ENCODE data around the gene TADA2B.

Gene TADA2B, protein sequence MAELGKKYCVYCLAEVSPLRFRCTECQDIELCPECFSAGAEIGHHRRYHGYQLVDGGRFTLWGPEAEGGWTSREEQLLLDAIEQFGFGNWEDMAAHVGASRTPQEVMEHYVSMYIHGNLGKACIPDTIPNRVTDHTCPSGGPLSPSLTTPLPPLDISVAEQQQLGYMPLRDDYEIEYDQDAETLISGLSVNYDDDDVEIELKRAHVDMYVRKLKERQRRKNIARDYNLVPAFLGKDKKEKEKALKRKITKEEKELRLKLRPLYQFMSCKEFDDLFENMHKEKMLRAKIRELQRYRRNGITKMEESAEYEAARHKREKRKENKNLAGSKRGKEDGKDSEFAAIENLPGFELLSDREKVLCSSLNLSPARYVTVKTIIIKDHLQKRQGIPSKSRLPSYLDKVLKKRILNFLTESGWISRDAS

DNA sequence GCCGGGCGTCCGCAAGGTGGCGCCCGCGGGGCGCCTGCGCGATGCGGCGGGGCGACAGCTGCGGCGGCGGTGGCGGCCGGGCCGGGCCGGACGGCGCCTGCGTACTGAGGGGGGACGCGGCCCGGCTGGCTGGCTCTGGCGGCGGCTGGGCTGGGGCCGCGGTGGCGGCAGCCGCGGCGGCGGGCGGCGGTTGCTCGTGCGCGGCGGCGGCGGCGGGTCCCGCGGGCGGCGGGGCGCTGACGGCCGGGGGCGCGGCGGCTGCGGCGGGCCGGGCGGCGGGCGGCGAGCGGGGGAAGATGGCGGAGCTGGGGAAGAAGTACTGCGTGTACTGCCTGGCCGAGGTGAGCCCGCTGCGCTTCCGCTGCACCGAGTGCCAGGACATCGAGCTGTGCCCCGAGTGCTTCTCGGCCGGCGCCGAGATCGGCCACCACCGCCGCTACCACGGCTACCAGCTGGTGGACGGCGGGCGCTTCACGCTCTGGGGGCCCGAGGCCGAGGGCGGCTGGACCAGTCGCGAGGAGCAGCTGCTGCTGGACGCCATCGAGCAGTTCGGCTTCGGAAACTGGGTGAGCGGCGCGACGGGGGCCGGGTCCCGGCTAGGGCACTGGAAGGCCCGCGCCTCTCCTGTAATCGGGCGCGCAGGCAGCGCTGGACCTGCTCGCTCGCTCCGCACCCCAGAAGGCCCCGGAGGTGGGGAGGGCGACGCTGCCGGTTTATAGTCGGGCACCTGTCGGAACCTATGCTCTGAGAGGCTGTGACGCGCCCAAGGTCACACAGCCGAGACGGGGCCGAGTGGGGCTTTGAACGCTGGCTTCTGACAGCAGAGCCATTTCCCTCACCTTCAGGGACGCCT, at the start of gene TADA2B:
Gene TADA2B, plus strand, starts transcription at position 89 of the 853 bp plus-strand sequence. Its CDS starts 208 bp downstream, at position 297.
- no peak for DNase-seq

DNA sequence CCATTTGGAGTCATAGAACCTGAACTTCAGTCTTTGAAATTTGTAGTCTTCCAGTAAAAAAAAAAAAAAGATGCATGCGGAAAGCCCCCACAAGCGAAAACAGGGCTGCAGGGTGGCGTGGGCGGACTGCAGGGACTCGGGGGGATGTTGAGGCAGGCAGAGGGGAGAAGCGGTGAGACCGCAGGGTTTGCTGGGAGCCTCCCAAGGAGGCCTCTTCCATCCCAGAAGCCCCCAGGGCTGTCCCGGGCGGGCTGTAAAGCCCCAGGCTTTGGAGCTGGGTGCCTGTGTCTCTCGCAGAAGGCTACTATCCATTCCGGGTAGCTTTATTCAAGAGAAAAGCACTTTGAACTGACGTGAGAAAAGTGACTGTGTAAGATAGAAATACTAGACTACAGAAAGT, 46.7 kb upstream of the TADA2B start:
- no peak for DNase-seq

DNA sequence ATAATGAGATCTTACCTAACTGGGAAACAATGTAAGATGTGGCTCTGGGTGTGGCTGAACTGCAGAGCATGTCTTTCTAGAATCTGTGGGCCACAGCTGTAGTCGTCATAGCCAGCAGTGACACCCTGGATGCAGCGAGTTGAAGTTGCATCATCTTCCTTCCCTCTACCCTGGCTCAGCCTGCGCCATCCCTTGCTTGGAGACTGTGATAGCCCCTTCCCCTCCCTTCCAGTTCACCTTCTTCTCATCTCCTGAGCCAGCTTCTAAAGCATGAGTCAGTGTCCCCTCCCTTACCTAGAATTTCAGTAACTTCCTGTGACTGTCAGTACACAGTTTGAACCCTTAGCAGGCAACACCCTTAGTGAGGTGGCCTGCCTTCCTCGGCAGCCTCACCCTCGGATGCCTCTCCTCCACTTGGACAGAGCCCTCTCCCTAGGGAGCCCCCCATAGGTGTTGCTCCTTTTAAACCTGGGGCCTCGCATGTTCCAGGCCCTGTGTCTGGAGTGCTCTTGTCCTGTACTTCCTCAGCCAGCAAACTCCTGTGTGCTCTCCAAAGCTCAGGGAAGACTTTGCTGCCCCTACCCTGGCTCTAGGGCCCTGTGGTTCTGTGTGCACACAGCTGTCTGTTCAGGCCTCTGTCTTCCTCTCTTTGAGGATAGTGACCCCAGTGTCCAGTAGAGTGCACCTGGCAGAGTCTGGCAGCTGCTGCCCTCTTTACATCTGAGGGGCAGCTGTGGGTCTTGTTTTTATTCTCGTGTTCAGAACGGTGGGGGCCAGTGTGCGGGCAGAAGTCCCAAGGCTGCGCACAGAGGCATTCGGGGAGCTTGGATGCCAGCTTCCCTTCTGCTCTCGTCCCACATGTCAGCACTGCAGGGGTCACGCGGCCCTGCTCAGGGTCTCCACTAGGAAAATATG, 43.7 kb upstream of the TADA2B start:
- DNase-seq, result no peak

DNA sequence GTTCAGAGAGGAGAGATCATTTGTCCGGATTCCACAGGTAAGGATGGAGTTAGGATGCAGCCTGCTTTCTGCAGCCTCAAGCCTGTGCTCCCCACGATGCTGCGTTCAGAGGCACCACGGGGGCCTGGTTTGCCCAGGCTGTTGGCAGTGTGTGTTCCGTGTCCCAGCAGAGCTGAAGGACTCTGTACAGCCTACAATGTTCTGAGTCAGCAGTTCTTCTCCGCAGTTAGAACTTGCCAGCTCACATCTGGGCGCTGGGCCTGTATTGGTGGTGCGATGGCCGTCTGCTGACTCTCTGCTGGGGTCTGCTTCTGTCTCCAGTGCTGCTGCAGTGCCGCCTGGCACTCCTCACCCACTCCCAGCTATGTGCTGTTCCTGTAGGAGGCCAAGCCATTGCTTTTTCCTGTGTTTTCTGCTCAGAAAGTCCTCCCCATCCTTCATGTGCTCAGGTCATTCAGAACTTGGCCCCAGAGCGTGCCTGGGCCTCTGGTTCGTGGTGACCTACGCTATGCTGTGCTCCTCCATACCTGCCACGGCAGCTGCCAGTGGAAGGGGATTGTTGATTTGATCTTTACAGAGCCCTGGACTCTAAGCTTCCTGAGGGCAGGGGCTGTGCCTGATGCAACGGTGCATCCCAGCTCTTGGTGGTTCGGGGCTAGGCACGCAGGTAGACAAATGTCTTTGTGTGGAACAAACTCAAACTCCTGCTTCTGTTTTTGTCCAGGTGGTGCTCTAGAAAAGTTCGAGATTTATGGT, 42.6 kb upstream of the TADA2B start:
- no peak for DNase-seq

DNA sequence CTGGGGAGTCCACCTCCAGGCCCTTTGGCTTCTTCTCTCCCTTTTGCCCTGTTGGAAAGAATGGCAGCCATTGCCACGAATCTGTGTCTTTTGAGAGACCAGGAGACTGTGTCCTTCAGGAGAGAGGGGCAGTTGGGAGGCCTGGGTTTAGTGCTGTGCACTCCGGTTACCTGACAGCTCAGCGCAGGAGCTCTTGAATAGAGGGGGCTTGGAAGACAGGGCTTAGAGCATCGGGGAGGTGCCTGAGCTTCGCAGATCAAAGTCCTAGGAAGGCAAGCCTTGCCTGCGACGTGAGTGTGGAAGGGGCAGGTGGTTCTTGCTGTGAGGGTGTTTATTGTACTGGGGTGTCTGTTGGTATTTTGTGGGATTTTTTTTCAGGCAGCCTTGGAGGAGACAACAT, 41.9 kb upstream of the TADA2B start:
- DNase-seq, result no peak

DNA sequence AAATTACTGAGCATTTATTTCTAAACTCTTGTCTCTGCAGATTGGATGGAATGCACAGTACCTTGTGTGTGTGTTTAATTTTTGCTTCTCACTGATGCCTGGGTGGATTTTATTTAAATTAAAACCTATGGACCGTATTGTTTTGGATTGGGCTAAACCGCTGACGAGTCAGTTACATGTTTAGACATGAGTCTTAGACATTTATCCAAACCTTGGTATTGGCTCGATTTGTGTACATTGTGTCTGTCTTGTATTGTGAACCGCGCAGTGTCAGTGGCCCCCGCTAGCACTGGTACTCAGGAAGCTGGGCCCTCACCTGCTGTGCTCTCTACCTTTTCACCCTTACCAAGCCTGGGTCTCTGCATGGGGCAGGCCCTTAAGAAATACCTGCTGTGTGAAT, 40.8 kb upstream of the TADA2B start:
- no peak for DNase-seq

DNA sequence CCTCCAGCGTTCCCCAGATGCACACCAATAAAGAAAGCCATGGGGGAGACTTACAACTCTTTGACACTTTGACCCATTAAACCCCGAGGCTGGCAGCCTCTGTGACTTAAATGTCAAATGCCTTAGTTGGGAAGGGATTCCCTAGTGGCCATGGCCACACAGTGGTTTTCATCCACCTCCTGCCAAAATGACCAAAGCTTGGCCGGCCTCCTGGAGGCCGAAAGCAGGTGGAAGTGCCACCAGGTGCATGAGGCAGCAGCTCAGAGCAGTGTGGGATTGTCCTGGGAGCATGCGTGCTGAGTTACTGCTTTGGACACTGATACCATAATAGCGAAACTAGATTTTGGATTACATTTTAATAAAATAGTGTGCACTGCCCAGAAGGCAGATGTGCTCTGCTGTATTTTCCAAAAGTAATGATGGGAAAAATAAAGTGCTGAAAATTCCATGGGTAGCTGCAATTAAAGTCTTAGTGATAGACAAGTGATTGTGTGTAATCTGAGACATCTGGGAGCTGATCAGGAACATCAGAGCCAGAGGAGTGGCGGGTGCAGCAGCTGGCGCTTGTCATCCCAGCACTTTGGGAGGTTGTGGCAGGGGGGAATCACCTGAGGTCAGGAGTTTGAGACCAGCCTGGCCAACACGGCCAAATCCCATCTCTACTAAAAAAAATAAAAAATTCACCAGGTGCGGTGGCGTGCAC, 39.8 kb upstream of the TADA2B start:
- DNase-seq, result no peak

DNA sequence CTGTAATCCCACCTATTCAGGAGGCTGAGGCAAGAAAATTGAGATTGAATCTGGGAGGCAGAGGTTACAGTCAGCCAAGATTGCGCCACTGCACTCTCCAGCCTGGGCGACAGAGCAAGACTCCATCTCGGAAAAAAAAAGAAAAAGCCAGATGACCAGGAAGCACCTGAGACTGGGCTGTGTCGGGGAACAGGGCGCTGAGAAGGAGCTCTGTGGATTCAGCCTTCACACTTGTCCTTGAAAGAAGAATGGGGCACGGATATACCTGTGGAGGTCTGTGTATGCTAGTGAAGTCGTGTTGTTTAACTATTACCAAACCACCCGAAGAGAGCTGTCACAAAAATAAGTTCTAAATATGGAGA, 39.3 kb upstream of the TADA2B start:
- no peak for DNase-seq

DNA sequence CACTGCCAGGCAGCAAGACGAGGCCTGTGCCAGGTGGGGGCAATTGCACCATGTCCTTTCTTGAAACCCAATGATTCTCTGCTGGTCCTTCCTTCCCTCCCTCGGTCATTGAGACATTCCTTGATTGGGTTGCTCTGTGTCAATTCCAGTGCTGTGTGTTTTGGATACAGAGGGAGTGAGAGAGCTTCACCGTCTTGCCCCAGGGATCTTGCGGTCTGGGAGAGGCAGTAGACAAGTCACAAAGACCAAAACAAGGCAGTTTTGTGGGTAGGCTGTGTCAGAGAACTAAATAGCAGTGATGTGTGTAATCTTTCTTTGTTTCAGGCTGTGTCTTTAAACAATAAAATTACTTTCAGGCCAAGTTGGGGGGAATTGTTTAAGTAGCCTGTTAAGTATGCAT, 38.8 kb upstream of the TADA2B start:
- DNase-seq, result no peak

DNA sequence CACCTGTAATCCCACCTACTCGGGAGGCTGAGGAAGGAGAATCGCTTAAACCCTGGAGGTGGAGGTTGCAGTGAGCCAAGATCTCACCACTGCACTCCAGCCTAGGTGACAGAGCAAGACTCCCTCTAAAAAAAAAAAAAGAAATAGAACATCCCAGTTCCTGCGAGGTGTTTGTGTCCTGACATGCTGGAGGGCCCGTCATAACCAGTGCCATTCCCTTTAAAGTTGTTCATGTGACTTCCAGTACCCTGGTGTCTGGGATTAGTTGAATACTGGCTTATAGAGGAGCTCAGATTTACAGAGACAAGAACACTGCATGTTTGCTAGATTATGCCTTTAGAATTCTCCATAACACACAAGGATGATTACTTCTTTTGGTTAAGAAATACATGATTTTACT, 37.6 kb upstream of the TADA2B start:
- DNase-seq, result no peak

DNA sequence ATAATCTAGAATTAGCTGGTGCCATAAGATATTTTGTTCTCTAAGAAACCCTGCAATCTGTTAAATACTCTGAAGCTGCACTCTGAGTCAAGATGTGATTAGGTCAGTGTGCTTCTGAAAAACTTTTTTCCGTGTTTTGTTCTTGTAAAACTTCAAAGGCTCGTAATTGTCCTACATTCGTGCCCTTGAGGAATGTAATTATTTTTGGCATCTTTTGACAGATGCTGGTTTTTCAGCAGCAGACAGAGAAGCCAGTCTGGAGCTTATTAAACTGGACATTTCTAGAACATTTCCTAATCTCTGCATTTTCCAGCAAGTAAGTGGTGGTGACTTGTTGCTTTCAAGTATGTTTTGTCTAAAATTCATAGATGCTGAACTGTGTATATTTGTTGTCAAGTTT, 36.8 kb upstream of the TADA2B start:
- DNase-seq, result no peak

DNA sequence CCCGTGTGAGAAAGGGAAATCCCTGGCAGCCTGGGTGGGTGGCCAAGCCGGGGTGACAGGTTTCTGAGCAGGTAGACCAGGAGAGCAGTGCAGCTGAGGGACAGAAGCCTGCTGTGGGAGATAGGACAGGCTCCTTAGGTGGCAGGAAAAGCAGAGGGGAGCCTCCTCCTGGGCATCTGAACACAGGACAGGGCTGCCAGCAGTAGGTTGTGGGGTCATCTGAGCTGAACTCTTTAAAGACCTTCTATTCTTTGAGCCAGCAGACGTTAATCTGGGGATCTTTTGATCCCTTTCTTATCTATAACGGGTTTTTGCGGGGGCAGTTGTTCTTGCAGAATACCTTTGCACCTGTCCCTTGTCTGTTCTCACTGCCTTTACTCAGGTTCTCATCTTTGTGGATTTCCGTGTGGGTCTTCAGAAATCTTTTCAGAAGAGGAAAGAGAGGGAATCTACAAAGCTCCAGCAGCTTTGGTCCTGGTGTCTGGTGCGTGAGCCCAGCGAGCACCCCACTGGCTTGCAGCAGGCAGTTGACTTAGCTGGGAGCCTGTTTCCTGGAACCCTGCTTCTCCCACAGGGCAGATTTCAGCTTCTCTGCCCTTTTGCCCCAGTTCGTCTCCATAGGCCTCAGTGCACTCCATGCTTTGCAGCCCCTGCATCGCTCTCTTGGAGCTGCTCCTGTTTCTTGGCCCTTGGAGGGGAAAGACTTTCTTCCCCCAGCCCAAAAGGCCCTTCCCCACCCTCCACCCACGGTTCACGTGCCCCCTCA, 35.8 kb upstream of the TADA2B start:
- DNase-seq, result no peak

DNA sequence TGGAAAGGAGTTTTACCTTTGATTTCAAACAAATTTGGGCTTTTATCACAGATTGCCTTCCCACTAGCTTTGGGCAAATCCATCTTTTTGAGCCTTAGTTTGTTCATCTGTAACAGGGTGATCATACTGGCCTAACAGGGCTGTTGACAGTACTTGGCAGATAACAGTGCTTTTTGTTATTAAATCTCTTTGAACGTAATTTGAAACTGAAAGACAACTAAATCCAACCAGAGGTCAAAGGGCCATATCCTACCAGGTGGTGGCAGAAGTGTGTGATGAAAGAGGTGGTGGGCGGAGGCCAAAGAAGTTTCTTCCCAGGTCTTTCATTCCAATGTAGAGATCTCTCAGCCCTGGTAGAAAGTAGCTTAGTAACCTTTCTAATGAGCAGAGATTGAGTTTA, 35.2 kb upstream of the TADA2B start:
- DNase-seq, result no peak

DNA sequence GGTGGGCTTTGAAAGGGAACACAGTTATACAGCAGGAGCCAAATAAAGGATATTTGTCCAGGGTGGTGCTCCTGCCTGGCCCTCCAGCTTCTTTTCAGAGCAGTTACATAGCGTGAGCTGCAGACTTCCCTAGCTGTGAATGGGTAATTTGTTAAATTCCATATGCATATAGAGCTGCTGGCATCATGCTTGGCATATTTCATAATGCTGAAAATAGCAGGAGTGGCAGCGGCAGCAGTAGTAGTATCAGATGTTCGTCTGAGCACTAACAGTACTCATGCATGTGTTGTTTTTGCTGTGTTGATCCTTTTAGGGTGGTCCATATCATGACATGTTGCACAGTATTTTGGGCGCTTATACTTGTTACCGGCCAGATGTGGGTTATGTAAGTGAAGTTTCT, 33.6 kb upstream of the TADA2B start:
- DNase-seq, result no peak

DNA sequence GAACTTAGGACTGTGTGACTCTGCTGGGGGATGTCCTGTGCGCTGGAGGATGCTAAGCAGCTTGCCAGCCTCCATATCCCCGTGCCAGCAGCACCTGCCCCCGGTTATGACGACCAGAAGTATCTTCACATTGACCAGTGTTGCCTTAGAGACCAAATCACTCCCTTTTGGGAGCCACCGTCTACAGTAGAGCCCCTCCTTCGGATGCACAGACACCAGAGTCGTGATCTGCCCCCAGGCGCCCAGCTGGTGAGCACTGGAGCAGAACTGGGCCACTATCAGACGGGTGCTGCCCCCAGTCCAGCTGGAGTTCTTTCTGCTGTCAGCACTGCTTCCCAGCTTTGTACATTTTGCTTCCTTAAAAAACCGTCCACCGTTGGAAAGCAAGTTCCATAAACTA, 30.0 kb upstream of the TADA2B start:
- no peak for DNase-seq

DNA sequence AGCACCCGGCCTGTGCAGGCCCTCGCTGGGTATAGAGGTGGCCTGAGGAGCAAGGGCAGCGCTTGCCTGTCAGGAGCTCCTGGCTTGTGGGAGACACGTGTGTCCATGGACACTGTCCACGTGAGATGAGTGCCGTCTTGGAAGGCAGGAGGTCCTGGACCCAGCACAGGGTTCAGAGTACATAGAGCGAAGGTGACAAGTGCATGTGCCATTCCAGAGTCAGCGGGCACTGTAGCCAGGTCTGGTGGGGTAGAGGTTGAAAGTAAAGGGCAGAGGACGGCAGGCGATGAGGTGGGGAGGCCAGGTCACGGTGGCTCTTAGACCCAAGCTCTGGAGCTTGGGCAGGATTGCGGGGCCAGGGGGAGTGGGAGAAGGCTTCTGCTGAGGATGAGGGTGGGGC, 28.4 kb upstream of the TADA2B start:
- no peak for DNase-seq

DNA sequence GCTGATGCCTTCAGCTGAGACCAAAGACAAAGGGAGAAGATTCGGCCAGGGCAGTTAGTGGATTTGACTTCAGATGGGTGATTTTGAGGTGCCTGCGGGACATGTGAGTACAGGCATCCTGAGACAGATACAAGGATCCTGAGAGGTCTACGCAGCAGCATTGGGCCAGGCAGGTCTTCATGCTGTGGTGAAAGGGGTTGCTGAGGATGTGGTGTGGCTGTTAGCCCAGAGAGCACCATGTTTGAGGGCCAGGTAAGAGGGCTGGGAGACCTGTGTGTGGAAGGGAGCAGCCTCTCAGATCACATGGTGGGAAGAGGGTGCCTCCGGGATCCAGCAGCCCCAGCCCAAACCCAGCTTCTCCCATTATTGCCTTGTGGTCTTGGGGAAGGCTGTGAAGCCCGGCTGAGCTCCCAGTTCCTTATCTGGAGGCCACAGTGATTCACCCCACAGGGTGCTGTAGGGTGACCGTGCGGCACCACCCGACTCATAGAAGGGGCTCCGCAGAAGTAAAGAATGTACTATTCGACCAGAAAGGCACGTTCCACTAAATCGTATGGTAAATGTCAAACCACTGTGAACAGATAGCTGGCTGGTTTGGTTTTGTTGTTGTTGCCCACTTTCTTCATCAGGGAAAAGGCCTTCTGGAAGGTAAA, 27.7 kb upstream of the TADA2B start:
- DNase-seq, result no peak

DNA sequence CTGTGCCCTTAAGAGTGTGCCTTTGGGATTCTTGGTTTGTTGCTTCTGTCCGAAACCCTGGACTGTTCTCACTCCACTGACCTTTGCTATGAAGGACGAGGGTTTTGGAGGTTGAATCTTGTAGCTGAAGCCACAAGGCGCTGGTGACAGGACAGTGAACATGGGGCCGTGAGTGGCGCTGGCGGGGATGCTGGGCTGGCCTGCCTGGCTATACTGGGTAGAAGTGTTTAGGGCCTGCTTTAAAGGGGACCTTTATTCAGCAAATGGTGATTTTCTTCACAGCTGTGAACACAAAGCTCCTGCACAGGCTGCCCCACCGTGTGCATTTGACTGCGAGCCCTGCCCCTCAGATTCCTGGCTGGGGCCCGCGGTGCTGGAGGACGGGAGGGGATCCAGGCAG, 27.1 kb upstream of the TADA2B start:
- DNase-seq, result no peak

DNA sequence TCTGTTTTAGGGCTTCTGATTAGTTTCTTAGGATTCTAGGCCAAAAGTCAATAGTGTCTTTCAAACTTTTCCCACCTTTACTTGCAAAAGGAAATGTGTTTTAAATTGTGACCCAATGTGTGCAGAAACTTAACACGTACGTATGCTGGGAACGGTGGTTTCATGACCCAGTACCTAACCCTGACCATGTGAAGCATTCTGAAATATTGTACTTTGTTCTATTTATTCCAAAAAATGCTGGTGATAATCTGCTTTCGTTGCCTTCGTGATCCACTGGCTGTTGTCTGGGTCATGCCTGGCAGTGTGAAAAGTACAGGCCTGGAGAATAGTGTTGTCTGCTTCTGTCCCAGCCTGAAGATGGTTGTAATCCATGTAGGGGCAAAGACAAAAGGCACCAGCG, 26.7 kb upstream of the TADA2B start:
- DNase-seq, result no peak

DNA sequence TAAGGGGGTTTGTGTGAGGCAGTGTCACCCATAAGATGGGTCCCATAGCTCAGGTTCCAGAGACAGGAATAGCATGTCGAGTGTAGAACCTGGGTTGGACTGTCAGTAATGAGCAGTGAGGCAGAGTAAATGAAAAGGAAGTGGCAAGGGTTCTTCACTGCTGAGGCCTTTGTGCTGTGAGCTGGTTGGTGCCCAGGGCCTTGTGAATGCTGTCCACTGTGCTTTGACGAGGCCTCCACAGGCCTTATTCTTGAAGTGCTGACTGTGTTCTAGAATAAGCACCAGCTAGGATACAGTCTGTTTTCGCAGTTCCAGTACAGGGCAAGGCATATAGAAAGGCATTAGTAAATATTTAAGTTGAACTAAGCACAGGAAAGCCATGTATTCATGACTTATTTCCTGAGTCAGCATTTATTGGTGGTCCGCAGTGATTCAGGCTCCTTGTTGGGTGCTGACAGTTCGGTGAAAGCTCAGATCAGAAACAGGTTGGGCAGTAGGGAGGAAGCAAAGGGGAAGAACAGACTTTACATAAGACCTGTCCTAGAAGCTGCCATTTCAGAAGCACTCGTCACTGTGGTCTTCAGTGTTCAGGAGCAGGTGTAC, 25.6 kb upstream of the TADA2B start:
- no peak for DNase-seq

Data from NCI-H446 treated with DMSO at 0.1 percent for 48 hours (cell line).